ENCODE measurements around the gene STIM1.

Gene STIM1

DNA sequence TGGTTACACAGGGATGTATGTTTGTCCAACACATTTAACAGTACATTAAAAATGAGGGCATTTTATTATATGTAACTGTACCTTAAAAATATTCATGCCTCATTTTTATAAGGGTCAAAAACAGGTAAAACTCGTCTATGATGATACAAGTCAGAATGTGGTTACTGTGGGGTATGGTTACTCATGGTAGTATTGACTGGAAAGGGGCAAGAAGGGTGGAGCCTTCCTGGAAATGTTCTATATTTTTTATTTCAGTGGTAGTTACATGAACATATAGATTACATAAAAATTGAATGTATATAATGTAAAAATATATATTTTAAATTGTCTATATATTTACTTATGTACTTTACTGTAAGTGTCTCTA is 99.8 kb downstream of the STIM1 start:
- DNase-seq = no peak

GRCh38 chr11:3956038-3956437 is 100.6 kb downstream of the STIM1 start:
- no peak for DNase-seq

DNA sequence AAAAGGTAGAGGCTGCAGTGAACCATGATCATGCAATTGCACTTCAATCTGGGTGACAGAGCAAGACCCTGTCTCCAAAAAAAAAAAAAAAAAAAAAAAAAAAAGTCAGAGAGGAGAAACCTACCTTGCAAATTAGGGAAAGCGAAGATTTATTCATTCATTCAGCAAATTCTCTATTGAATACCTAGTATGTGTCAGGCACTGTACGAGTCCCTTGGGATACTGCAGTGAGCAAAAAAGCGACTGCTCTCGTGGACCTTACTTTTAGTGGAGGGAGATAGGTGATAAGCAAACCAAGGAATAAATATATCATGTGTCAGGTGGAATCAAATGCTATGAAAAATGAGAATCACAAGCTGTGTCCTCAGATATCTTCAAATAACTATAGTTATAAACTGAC is 101.3 kb downstream of the STIM1 start:
- DNase-seq = no peak

GRCh38 chr11:3957437-3957836 is 102.0 kb downstream of the STIM1 start:
- no peak for DNase-seq

DNA sequence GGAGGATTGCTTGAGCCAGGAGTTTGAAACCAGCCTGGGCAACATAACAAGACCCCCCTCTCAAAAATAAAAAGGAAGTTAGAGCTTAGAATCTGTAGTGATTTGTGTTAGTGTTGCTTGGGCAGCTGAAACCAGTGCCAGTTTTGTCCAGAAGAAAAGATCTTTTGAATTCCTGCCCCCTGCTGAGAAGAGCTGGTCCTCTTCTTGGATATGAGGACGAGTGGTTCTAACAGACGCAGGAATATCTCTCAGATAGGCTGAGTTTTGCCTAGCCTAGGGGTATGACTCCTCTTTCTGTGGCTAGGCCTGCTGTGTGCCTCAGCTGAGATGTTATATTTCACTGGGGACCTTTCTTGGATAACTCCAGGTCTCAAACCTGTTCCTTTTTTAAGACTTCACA is 102.8 kb downstream of the STIM1 start:
- no peak for DNase-seq

- DNase-seq = no peak
Observed at GRCh38 chr11:3959015-3959902, 103.8 kb downstream of the STIM1 start.

GRCh38 chr11:3959903-3960265 is 104.4 kb downstream of the STIM1 start:
- DNase-seq = no peak

DNA sequence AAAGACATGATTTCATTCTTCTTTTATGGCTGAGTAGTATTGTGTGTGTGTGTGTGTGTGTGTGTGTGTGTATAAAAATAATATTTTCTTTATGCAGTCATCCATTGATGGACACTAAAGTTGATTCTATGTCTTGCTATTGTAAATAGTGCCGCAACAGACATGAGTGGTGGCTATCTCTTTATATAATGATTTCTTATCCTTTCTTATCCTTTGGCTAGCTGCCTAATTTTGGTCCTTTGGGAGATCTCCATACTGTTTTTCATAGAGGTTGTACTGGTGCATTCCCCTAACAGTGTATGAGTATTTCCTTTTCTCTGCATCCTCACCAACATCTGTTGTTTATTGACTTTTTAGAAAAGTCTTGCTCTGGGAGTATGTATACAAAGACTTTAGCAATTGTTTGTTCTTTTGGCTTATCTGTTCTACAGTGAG is 107.0 kb downstream of the STIM1 start:
- no peak for DNase-seq

- DNase-seq = no peak
Observed at GRCh38 chr11:3964056-3964455, 108.6 kb downstream of the STIM1 start.

- no peak for DNase-seq
Observed at GRCh38 chr11:3964935-3965604, 109.6 kb downstream of the STIM1 start.

GRCh38 chr11:3967695-3968094 is 112.2 kb downstream of the STIM1 start:
- DNase-seq = no peak

DNA sequence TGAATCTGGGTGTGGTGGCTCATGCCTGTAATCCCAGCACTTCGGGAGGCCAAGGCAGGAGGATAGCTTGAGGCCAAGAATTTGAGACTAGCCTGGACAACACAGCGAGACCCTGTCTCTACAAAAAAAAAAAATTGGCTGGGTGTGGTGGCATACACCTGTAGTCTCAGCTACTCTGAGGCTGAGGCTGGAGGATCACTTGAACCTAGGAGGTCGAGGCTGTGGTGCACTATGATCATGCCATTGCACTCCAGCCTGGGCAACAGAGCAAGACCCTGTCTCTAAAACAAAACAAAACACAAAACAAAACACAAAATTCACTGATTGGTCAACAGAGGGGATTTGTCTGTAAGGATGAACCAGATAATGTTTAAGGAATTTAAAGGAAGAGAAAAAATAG is 113.7 kb downstream of the STIM1 start:
- DNase-seq = no peak

GRCh38 chr11:3969613-3970012 is 114.1 kb downstream of the STIM1 start:
- DNase-seq = no peak

- no peak for DNase-seq
Observed at GRCh38 chr11:3970108-3970507, 114.6 kb downstream of the STIM1 start.

DNA sequence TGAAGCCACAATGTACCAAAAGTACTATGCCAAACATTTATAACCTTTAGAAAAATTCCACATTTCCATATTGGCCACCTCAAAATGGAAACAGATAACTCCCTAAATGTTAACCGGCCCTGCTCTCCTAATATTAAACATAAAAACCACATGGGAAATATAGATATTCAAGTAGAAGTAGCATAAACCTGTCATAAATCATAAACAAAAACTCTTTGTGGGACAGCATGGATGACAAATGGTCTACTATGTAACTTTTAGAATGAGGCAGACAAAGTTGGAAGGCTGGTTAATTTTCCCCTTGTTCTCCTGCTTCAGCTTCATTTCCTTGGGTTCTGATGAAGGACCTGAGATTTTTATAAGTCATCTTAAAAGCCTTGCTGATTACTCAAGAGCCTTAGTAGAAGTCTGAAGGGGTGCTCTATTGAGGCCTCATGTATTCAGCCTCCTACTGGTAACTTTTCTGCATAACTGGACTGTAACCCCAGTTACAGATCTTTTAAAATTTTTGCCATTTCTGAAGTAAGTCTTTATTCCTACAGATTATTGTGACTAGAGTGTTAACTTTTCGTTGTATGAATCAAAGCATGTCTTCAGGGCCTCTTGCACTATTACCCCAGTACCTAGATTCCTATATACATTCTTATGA is 116.4 kb downstream of the STIM1 start:
- no peak for DNase-seq

- DNase-seq = no peak
Observed at GRCh38 chr11:3972431-3972830, 117.0 kb downstream of the STIM1 start.

- no peak for DNase-seq
Observed at GRCh38 chr11:3977078-3977477, 121.6 kb downstream of the STIM1 start.

DNA sequence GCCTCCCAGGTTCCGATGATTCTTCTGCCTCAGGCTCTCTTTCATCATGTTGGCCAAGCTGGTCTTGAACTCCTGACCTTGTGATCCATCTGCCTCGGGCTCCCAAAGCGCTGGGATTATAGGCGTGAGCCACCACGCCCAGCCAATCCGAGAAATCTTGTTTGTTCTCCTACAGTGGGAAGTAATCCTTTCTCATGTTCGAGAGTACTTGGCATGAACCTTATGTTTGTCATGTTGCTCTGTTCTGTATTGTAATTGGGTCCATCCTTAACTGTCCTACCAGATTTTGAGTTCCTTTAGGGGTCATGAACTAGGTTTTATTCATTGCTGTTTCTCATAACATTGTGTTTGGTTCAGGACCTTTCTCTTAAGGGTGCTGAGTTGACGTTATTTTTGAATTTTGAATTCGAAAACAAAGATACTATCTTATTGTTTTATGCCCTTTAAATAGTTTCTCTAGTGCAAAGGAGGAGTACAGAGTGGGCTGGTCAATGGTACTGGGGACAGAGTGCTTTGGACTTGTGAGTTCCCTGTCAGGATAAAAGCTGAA is 125.7 kb downstream of the STIM1 start:
- no peak for DNase-seq

DNA sequence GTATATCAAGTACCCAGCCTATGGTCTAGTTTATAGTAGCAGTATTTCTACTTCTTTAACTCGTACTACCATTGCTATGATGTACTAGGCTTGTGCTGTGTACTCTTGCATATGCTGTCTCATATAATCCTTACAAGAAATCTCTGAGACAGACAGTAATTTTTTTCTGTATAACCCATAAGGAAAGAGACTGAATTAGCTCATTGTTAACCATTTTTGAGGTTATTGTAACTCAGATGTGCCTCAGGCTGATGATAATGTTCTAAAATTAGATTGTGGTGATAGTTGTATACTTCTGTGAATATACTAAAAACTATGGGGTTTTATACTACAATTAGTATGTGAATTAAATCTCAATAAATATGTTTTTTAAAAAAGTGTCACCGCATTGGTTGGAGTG is 127.0 kb downstream of the STIM1 start:
- no peak for DNase-seq

GRCh38 chr11:3983101-3983500 is 127.6 kb downstream of the STIM1 start:
- no peak for DNase-seq

- DNase-seq = peak; percentile 20 to 41
Observed at GRCh38 chr11:3984896-3985295, 129.4 kb downstream of the STIM1 start.

DNA sequence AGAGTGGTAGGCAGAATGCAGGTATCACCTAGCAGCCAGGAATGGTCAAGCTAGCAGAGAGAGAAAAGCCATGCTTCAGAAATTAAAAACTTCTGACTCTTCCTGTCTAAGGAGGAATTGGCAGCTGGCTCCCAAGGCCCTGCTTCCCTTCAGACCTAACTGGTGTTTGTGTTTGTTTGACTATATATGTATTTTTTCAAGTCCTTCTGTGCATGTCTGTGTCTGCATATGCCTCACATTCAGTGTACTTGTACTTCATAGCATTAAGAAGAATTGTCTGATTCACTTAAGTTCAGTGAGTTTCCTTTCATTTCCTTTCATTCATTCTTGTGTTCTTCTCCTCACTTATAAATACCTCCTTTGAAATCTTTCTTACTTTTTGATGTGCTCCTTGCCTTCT is 130.2 kb downstream of the STIM1 start:
- no peak for DNase-seq

- no peak for DNase-seq
Observed at GRCh38 chr11:3986301-3986700, 130.8 kb downstream of the STIM1 start.
